WI38 (cell line): ENCODE measurements around the gene CD53.

Experiments
- H3K4me3 ChIP-seq: 2 replicates; pipeline ENCODE4 v1.5.1; 2011; ENCODE audit warnings: low read depth, mild to moderate bottlenecking, control low read depth, low read length
- TF ChIP-seq, protein P1 (sequence below): IDR thresholded peaks from 2 replicates; pipeline ENCODE4 v1.5.1; 2012; ENCODE audit warnings: low read depth, mild to moderate bottlenecking, control low read depth, low read length

CD53 gene

DNA sequence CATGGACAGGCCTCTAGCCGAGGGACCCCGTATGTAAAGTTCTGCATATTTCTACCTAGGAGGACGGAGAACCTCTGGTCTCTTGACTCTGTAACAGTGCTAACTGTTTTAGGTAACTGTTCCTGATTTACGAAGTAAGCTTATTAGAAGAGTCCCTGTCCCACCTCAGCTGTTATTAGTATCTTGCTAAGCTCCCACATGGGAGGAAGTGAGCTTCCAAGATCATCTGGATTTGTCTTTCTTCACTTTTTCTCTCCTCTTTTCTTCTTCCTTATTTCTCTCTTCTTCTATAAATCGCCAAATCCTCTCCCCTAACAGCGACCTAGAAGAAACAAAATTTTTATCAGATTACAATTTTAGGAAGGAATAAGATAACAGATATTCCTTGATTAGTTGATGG lies 4.4 kb downstream of the CD53 start:
- no peak overlapping the region for H3K4me3 ChIP-seq
- TF ChIP-seq, protein P1, sequence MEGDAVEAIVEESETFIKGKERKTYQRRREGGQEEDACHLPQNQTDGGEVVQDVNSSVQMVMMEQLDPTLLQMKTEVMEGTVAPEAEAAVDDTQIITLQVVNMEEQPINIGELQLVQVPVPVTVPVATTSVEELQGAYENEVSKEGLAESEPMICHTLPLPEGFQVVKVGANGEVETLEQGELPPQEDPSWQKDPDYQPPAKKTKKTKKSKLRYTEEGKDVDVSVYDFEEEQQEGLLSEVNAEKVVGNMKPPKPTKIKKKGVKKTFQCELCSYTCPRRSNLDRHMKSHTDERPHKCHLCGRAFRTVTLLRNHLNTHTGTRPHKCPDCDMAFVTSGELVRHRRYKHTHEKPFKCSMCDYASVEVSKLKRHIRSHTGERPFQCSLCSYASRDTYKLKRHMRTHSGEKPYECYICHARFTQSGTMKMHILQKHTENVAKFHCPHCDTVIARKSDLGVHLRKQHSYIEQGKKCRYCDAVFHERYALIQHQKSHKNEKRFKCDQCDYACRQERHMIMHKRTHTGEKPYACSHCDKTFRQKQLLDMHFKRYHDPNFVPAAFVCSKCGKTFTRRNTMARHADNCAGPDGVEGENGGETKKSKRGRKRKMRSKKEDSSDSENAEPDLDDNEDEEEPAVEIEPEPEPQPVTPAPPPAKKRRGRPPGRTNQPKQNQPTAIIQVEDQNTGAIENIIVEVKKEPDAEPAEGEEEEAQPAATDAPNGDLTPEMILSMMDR: no peak

GRCh38 chr1:110877776-110878175 lies 4.8 kb downstream of the CD53 start:
- TF ChIP-seq, protein P1: no peak
- no peak overlapping the region for H3K4me3 ChIP-seq

DNA sequence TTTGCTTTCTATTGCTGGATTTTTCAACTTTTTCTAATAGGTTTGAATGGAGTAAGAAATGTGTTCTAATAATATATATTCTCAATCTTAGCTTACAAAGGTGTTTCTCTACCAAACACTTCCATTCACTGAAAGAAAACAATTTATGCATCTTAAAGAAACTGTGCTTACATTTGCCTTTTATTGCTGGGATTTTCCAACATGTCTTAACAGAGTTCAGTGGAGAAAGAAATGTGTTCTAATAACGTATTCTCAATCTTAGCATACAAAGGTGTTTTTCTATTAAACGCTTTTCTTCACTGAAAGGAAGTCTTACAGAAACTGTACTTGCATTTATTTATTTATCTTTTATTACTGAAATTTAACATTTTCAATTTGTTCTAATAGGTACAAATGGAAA lies 5.6 kb downstream of the CD53 start:
- no peak overlapping the region for H3K4me3 ChIP-seq
- TF ChIP-seq, protein P1: no peak

GRCh38 chr1:110878993-110879392 lies 6.0 kb downstream of the CD53 start:
- TF ChIP-seq, protein P1: no peak
- no peak overlapping the region for H3K4me3 ChIP-seq

- TF ChIP-seq, protein P1: no peak
- H3K4me3 ChIP-seq: no peak overlapping the region
Measured at GRCh38 chr1:110879758-110880606, 7.0 kb downstream of the CD53 start.

DNA sequence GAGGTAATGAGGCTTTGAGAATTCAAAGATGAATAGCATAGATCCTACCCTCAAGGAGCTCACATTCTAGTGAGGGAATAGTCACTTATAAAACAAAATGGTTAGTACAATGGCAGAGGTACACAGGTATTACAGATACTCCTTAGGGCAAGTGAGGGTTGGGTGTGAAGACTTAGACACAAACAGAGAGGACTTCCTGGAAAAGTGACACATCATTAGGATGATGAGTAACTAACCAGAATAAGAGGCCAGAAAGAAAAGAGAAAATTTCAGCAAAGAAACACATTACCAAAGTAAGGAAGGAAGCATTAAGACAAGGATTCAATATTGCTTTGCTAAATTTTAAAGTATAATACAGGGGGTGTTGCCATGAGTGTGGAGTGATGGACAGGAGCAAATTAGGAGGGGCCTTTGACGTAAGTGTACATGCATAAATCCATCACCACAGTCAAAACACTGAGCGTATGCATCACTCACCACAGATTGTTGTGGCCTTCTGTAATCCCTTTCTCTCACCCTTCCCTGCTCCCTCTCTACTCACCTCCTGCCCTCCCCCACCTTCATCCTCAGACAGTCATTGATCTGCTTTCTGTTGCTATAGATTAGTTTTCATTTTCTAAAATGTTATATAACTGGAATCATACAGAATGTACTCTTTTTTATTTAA lies 7.9 kb downstream of the CD53 start:
- TF ChIP-seq, protein P1: no peak
- no peak overlapping the region for H3K4me3 ChIP-seq

- no peak overlapping the region for H3K4me3 ChIP-seq
- TF ChIP-seq, protein P1: no peak
Measured at GRCh38 chr1:110888049-110888448, 15.1 kb downstream of the CD53 start.
